Parathyroid adenoma (tissue), 2 donors: ENCODE measurements around the gene SKI.

Experiments used
- H2AFZ ChIP-seq: fragments of 300-600 bp; sonication (generic); one replicate; pipeline ENCODE4 v1.7.0; 2017; ENCODE audit warnings: antibody characterized with exemption, mild to moderate bottlenecking
- H3K27ac ChIP-seq: fragments of 300-600 bp; sonication (generic); one replicate; pipeline ENCODE4 v1.7.0; 2017
- H3K27me3 ChIP-seq: fragments of 300-600 bp; sonication (generic); one replicate; pipeline ENCODE4 v1.7.0; 2017; ENCODE audit warnings: low read length; ENCODE audit not compliant: control insufficient read depth, insufficient read depth
- H3K36me3 ChIP-seq: fragments of 300-600 bp; sonication (generic); one replicate; pipeline ENCODE4 v1.7.0; 2017; ENCODE audit warnings: low read length; ENCODE audit not compliant: control insufficient read depth, insufficient read depth
- H3K4me1 ChIP-seq: fragments of 300-600 bp; sonication (generic); one replicate; pipeline ENCODE4 v1.7.0; 2017; ENCODE audit warnings: control low read depth
- H3K4me2 ChIP-seq: fragments of 300-600 bp; sonication (generic); one replicate; pipeline ENCODE4 v1.7.0; 2017; ENCODE audit warnings: low read length
- H3K4me3 ChIP-seq: fragments of 300-600 bp; sonication (generic); one replicate; pipeline ENCODE4 v1.7.0; 2017; ENCODE audit warnings: low read depth, low read length
- H3K79me2 ChIP-seq: fragments of 300-600 bp; sonication (generic); one replicate; pipeline ENCODE4 v1.7.0; 2017; ENCODE audit warnings: control low read depth
- H3K9ac ChIP-seq: fragments of 300-600 bp; sonication (generic); one replicate; pipeline ENCODE4 v1.7.0; 2017; ENCODE audit warnings: mild to moderate bottlenecking
- H3K9me3 ChIP-seq: fragments of 300-600 bp; sonication (generic); one replicate; pipeline ENCODE4 v1.7.0; 2017; ENCODE audit warnings: low read length; ENCODE audit not compliant: control insufficient read depth
- TF ChIP-seq, protein P1 (sequence below): fragments of 300-600 bp; sonication (generic); IDR thresholded peaks from one replicate; pipeline ENCODE4 v1.7.0; 2017; ENCODE audit warnings: antibody characterized with exemption, mild to moderate bottlenecking
- donor health status: primary hyperparathyroidism.

The SKI gene

DNA sequence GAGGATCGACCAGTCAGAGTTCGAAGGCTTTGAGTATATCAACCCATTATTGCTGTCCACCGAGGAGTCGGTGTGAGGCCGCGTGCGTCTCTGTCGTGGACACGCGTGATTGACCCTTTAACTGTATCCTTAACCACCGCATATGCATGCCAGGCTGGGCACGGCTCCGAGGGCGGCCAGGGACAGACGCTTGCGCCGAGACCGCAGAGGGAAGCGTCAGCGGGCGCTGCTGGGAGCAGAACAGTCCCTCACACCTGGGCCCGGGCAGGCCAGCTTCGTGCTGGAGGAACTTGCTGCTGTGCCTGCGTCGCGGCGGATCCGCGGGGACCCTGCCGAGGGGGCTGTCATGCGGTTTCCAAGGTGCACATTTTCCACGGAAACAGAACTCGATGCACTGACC, 43.2 kb upstream of the SKI start:
- Histone ChIP-seq H3K4me2 (no peak overlapping the region), H3K79me2 (no peaks in the 10 kb centered on the region), H3K27me3 (no peaks in the 10 kb centered on the region), H2AFZ (no peak overlapping the region), H3K27ac (no peak overlapping the region), H3K9me3 (no peaks in the 10 kb centered on the region), H3K36me3 (no peaks in the 10 kb centered on the region), H3K9ac (no peak overlapping the region), H3K4me3 (no peak overlapping the region), H3K4me1 (no peaks in the 10 kb centered on the region)
- TF ChIP-seq, protein P1, sequence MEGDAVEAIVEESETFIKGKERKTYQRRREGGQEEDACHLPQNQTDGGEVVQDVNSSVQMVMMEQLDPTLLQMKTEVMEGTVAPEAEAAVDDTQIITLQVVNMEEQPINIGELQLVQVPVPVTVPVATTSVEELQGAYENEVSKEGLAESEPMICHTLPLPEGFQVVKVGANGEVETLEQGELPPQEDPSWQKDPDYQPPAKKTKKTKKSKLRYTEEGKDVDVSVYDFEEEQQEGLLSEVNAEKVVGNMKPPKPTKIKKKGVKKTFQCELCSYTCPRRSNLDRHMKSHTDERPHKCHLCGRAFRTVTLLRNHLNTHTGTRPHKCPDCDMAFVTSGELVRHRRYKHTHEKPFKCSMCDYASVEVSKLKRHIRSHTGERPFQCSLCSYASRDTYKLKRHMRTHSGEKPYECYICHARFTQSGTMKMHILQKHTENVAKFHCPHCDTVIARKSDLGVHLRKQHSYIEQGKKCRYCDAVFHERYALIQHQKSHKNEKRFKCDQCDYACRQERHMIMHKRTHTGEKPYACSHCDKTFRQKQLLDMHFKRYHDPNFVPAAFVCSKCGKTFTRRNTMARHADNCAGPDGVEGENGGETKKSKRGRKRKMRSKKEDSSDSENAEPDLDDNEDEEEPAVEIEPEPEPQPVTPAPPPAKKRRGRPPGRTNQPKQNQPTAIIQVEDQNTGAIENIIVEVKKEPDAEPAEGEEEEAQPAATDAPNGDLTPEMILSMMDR = no peak

DNA sequence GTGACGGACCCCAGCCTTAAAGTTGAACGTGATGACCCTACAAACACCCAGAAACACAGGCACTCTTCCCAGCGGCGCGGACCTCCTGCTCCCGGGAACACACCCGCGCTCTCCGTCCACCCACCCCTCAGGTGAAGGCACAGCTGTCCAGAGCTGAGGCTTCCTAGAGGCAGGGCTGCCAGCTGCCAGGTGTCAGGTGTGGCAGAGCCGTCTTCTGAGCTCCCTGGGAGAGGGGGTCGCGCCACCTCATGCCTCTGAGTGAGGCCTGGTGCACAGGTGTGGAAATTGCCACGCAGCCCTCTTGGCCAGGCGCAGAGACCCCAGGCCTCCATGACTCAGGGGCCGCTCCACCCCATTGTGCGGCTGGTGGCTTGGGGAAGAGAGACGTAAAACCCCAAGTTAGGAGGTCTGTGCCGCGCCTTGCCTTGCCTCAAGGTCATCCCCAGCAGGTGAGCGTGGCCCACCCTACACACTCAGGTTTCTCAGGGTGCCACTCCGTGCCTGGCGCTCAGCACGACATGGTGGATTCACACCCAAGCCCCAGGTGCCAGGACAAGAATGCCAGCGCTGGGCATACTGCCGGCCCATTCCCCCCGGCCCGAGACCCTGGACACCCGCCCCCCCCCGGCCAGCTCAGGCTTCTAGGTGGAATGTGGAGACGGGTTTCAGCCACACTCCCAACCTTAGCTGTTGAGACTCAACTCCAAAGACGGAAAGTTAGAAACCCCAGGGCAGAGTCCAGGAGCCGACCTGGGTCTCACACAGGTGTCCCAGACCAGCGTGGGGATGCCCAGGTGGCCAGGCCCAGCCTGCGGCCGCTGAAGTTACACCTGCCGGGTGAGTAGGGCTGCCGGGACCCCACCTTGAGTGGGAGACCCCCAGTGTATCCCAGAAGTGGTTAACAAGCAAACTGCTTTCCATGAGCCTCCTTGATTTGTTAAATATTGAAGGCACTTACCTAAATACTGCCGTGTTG, 42.0 kb upstream of the SKI start:
- no peak overlapping the region for H3K4me3 ChIP-seq
- TF ChIP-seq, protein P1 = no peak

DNA sequence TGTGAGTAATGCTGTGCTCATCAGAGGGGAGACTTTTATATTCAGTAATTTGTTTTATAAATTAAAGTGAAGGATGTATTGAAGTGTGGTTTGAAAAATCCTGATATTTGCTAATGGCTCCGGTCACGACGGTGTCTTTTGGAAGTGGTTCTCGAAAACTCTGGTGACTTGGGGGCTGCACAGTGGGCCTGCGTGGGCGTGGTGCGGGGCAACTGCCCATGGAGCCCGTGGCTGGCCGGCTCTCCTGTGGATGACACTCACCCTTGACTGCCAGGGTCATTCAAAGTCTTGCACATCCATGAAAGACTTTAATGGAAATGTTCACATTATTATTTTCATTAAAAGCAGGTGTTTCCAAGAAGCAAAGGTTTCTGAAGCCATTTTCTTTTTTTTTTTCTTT, 41.2 kb upstream of the SKI start:
- no peak overlapping the region for H3K4me3 ChIP-seq
- TF ChIP-seq, protein P1 = no peak
- H3K27ac ChIP-seq = no peak overlapping the region
- no peaks in the 10 kb centered on the region for H3K79me2 ChIP-seq
- H3K36me3 ChIP-seq = no peaks in the 10 kb centered on the region
- no peak overlapping the region for H3K4me2 ChIP-seq
- H3K27me3 ChIP-seq = no peaks in the 10 kb centered on the region
- no peaks in the 10 kb centered on the region for H3K4me1 ChIP-seq
- H3K9me3 ChIP-seq = no peaks in the 10 kb centered on the region
- no peak overlapping the region for H3K9ac ChIP-seq
- H2AFZ ChIP-seq = no peak overlapping the region

More for the DNA sequence above, 42.0 kb upstream of the SKI start:
- H3K27me3 ChIP-seq = no peaks in the 10 kb centered on the region
- no peaks in the 10 kb centered on the region for H3K79me2 ChIP-seq
- H3K4me1 ChIP-seq = no peaks in the 10 kb centered on the region
- H3K4me2 ChIP-seq = no peak overlapping the region
- H3K36me3 ChIP-seq = no peaks in the 10 kb centered on the region
- H3K9ac ChIP-seq = no peak overlapping the region
- H3K9me3 ChIP-seq = no peaks in the 10 kb centered on the region
- no peak overlapping the region for H3K27ac ChIP-seq
- H2AFZ ChIP-seq = no peak overlapping the region

DNA sequence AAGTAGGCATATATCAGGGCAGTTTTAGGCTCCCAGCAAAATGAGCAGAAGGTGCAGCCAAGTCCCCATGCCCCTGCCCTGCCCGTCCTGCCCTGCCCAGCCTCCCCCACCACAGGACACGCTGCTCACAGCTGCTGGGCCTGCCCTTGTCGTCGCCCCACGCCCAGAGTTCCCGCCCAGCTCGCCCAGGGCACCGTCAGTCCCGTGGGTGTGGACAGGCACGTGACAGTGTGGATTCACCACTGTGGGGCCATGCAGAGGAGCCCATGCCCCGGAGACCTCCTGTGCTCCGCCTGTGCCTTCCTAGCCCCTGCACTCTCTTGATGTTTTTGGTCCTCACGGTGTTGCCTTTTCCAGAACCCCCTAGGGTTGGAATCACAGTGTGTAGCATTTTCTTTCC, 40.5 kb upstream of the SKI start:
- H3K27ac ChIP-seq = no peak overlapping the region
- H3K4me1 ChIP-seq = no peaks in the 10 kb centered on the region
- no peaks in the 10 kb centered on the region for H3K9me3 ChIP-seq
- no peak overlapping the region for H3K4me2 ChIP-seq
- H3K9ac ChIP-seq = no peak overlapping the region
- no peak overlapping the region for H2AFZ ChIP-seq
- H3K36me3 ChIP-seq = no peaks in the 10 kb centered on the region
- TF ChIP-seq, protein P1 = no peak
- H3K27me3 ChIP-seq = no peaks in the 10 kb centered on the region
- H3K79me2 ChIP-seq = no peaks in the 10 kb centered on the region
- no peak overlapping the region for H3K4me3 ChIP-seq
